Adrenal gland (tissue), 5 donors: ENCODE data around the gene PRKCH.

ENCODE experiments used
- CTCF ChIP-seq, 6 experiments: fragments of 450-650 bp in 4 of 6; fragments of 200-600 bp in 2 of 6; sonication (generic) in 1 of 6; IDR thresholded peaks; 1 replicate in 5 of 6; 2 replicates in 1 of 6; pipeline versions ENCODE4 v1.5.1 to v1.8.0; 2016 to 2021; ENCODE audit warnings: antibody characterized with exemption in 6 of 6, mild to moderate bottlenecking in 2 of 6, moderate library complexity in 1 of 6
- POLR2A ChIP-seq, 2 donors: fragments of 450-650 bp; IDR thresholded peaks; one replicate each; pipeline ENCODE4 v1.6.1; 2017; ENCODE audit warnings: antibody characterized with exemption in 2 of 2, mild to moderate bottlenecking in 2 of 2, moderate library complexity in 1 of 2
- donor health status: DM: no; HTN: no; CAD: no.

GRCh38 chr14:61444215-61444768, 122.9 kb downstream of the PRKCH start:
- TF ChIP-seq CTCF (IDR thresholded peaks at IDR 0.05): no peak
- TF ChIP-seq POLR2A (IDR thresholded peaks at IDR 0.05): no peak
